ENCODE data around the gene SCLY. TPM values are rescaled to one million over a fixed set of nuclear protein-coding genes. Genes with fewer than 3 reads are reported as not detected.

Gene SCLY
- total and polyA plus RNA-seq, 2 of the 8 experiments (the other 6 are each of a cell fraction or from before 2014, with no cell fraction given), result 79.0 to 79.5 TPM

DNA sequence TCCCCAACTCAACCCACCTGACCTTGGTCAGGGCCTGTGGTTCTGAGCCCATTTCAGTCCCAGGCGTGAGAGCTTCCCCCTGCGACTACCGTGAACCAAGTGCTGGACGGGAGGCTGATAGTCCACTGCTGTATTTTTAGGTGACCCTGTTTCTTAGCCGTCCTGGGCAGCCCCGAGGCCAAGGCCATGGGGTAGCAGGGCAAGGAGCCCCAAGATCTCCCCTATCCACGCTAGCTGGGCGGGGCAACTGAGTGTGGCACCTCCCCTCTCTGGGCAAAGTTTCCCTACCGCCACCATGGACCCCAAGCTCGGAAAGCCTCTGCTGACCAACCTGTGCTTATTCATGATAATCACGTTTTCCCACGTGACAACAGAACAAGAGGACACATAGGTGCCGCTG lies 77.1 kb downstream of the SCLY start:
- no peak overlapping the region; the same call in 1 of the 2 replicates for H4K8ac ChIP-seq (ENCODE audit: extremely low read depth, insufficient read depth, low read length)
- no peak overlapping the region for H3K4ac ChIP-seq (replicated peaks; ENCODE audit: insufficient read length, low read depth, low read length)
- H3K79me1 ChIP-seq (ENCODE audit: low read depth, low read length), result no peaks in the 10 kb centered on the region
- H3K9ac ChIP-seq (replicated peaks in 1 of 4; ENCODE audit: extremely low read depth in 1 of 4, low read depth in 3 of 4, low read length in 3 of 4), result no peak overlapping the region
- H2BK120ac ChIP-seq (replicated peaks; ENCODE audit: low read depth, low read length), result no peak overlapping the region
- H3K9me3 ChIP-seq (ENCODE audit: insufficient read depth in 2 of 2, low read depth in 1 of 2, low read length in 1 of 2), result no peaks in the 10 kb centered on the region
- ChIA-PET POLR2A (ENCODE audit: partially characterized antibody) (interaction anchor here (1.4 to 1.7 kb wide), 2 partner anchors 14 to 38 kb away, joined by 3 to 5 read pairs; partner anchors contain the start of gene ESPNL), CTCF (ENCODE audit: partially characterized antibody) (interaction anchor here (0.6 to 7.1 kb wide), 14 partner anchors 10 to 1884 kb away, joined by 3 to 72 read pairs (median 4); no protein-coding TSS in a partner anchor)
- H4K5ac ChIP-seq (ENCODE audit: insufficient read length, low read depth, low read length), result no peak overlapping the region
- H3K14ac ChIP-seq (ENCODE audit: insufficient read length), result no peak overlapping the region
- FAIRE-seq (no peak), DNase-seq (ENCODE audit: low read depth in 1 of 2, low spot score in 2 of 2) (no peak)
- no peak overlapping the region for H3K23ac ChIP-seq (ENCODE audit: insufficient read length)
- no peak overlapping the region for H2BK15ac ChIP-seq (ENCODE audit: low read length)
- no peak overlapping the region for H3K27ac ChIP-seq (ENCODE audit: low read depth, low read length)
- no peak overlapping the region for H3K56ac ChIP-seq (replicated peaks; ENCODE audit: insufficient read length, low read depth, low read length)
- no peak overlapping the region for H2BK12ac ChIP-seq (ENCODE audit: low read depth, low read length)
- H3K36me3 ChIP-seq (ENCODE audit: control insufficient read depth in 2 of 4, insufficient read depth in 4 of 4, low read length in 3 of 4), result no peaks in the 10 kb centered on the region
- H3K79me2 ChIP-seq (ENCODE audit: control insufficient read depth in 1 of 2, insufficient read depth in 2 of 2, low read length in 2 of 2), result no peaks in the 10 kb centered on the region
- H3K4me2 ChIP-seq (ENCODE audit: insufficient read depth in 1 of 2, low read depth in 2 of 2, low read length in 2 of 2), result no peak overlapping the region
- 92% methylated on average over 13 of the region's 13 CpGs; no CpG with 5 or more reads in 1 of the 2 experiments for WGBS, 2 experiments (ENCODE audit: extremely low coverage in 1 of 2, insufficient coverage in 1 of 2, insufficient read length in 1 of 2, insufficient replicate concordance in 2 of 2, low coverage in 1 of 2, low lambda C conversion rate in 2 of 2, missing lambda C conversion rate in 1 of 2)
- no peak overlapping the region for H2BK20ac ChIP-seq (ENCODE audit: low read length)
- no peak overlapping the region for H2AFZ ChIP-seq (ENCODE audit: low read length)
- no peak overlapping the region for H2AK5ac ChIP-seq (ENCODE audit: low read depth, low read length)
- no peaks in the 10 kb centered on the region for H3K4me1 ChIP-seq (replicated peaks in 1 of 4; ENCODE audit: control insufficient read depth in 3 of 4, insufficient read depth in 4 of 4, low read length in 3 of 4)
- no peaks in the 10 kb centered on the region for H3K27me3 ChIP-seq (replicated peaks in 1 of 4; ENCODE audit: control insufficient read depth in 3 of 4, extremely low read depth in 1 of 4, insufficient read depth in 3 of 4, low read length in 3 of 4)
- no peaks in the 10 kb centered on the region for H4K20me1 ChIP-seq (replicated peaks in 1 of 2; ENCODE audit: control insufficient read depth in 1 of 2, insufficient read depth in 2 of 2, low read length in 2 of 2)
- H3K18ac ChIP-seq (ENCODE audit: extremely low read depth, low read length), result no peak overlapping the region
- H4K91ac ChIP-seq (replicated peaks; ENCODE audit: insufficient read length, low read length), result no peak overlapping the region
- H3K4me3 ChIP-seq (ENCODE audit: extremely low read depth in 1 of 4, insufficient read depth in 2 of 4, low read depth in 3 of 4, low read length in 4 of 4), result no peak overlapping the region
- no peak overlapping the region for H2BK5ac ChIP-seq (ENCODE audit: low read depth, low read length)
- H3K23me2 ChIP-seq (ENCODE audit: low read depth, low read length), result no peaks in the 10 kb centered on the region
- no peak for TF ChIP-seq EP300 (IDR thresholded peaks at IDR 0.05; ENCODE audit: borderline replicate concordance in 1 of 2, low read depth in 2 of 2, low read length in 2 of 2)
- no peak for TF ChIP-seq SP2 (IDR thresholded peaks at IDR 0.05; ENCODE audit: low read length)
- no peak for TF ChIP-seq CTBP2 (IDR thresholded peaks at IDR 0.05; ENCODE audit: borderline replicate concordance, insufficient read depth, insufficient read length, low read length)
- no peak for TF ChIP-seq JUN (IDR thresholded peaks at IDR 0.05; ENCODE audit: low read depth, low read length)
- no peak for TF ChIP-seq HDAC2 (IDR thresholded peaks at IDR 0.05; ENCODE audit: borderline replicate concordance in 1 of 2, low read depth in 2 of 2, low read length in 2 of 2)
- TF ChIP-seq, protein P1, sequence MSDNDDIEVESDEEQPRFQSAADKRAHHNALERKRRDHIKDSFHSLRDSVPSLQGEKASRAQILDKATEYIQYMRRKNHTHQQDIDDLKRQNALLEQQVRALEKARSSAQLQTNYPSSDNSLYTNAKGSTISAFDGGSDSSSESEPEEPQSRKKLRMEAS (IDR thresholded peaks at IDR 0.05), result no peak
- TF ChIP-seq GABPA (IDR thresholded peaks at IDR 0.05; ENCODE audit: borderline replicate concordance, insufficient read depth, low read length), result no peak
- TF ChIP-seq SP1 (IDR thresholded peaks at IDR 0.05; ENCODE audit: low read depth, low read length), result no peak
- no peak for TF ChIP-seq FOSL1 (IDR thresholded peaks at IDR 0.05; ENCODE audit: insufficient read depth, low read depth, low read length)
- TF ChIP-seq CREB1 (IDR thresholded peaks at IDR 0.05), result no peak
- no peak for TF ChIP-seq TEAD4 (IDR thresholded peaks at IDR 0.05; ENCODE audit: low read depth, low read length)
- TF ChIP-seq SRF (IDR thresholded peaks at IDR 0.05; ENCODE audit: low read depth, low read length), result no peak
- TF ChIP-seq TAF7 (optimal IDR thresholded peaks at IDR 0.05; ENCODE audit: borderline replicate concordance, low read depth, low read length), result no peak
- TF ChIP-seq PHF8 (conservative IDR thresholded peaks at IDR 0.05; ENCODE audit: low read depth, low read length), result no peak
